Measurements from ENCODE around the gene CHD2. TPM values are rescaled to one million over a fixed set of nuclear protein-coding genes. Genes with fewer than 3 reads are reported as not detected.

CHD2 gene
- total RNA-seq, 4 donors from 2014 or later: 26.9 to 55.5 (median 33.7) TPM

DNA sequence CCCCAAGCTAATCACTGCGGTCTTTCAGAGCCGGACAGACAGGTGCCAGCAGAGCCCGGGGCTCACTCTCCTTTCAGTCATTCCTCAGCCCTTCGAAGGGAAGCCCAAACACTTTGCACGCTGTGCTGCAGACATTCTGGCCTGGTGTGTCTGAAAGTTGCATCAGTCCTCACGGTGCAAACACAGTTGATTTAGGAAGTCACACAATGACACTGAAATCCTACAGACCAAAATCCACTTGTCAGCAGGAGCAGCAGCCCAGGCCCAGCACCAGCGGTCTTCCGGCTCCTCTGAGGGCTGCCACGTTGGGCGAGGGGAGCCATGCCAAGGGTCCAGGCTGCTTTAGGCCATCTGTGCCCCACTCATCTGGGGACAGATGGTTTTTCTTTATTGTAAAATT, 127.3 kb downstream of the CHD2 start:
- TF ChIP-seq, protein P1, sequence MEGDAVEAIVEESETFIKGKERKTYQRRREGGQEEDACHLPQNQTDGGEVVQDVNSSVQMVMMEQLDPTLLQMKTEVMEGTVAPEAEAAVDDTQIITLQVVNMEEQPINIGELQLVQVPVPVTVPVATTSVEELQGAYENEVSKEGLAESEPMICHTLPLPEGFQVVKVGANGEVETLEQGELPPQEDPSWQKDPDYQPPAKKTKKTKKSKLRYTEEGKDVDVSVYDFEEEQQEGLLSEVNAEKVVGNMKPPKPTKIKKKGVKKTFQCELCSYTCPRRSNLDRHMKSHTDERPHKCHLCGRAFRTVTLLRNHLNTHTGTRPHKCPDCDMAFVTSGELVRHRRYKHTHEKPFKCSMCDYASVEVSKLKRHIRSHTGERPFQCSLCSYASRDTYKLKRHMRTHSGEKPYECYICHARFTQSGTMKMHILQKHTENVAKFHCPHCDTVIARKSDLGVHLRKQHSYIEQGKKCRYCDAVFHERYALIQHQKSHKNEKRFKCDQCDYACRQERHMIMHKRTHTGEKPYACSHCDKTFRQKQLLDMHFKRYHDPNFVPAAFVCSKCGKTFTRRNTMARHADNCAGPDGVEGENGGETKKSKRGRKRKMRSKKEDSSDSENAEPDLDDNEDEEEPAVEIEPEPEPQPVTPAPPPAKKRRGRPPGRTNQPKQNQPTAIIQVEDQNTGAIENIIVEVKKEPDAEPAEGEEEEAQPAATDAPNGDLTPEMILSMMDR (IDR thresholded peaks at IDR 0.05 in 4 of 5, conservative IDR thresholded peaks at IDR 0.05 in 1 of 5): no peak
- TF ChIP-seq POLR2A (IDR thresholded peaks at IDR 0.05): no peak
- H3K4me3 ChIP-seq: no peak overlapping the region
- H3K27me3 ChIP-seq: no peaks in the 10 kb centered on the region
- peak overlapping the region; percentile 89 to 94 (median 91) for H3K27ac ChIP-seq
- no peaks in the 10 kb centered on the region for H3K9me3 ChIP-seq
- ATAC-seq: peak in 1 of 2 donors; percentile 6
- intact Hi-C loops (cut with DNase I; ENCODE audit: low total_unique reads): no loop called here
- peaks cover 0 to 38% of the 10 kb centered on the region in 2 donors for H3K36me3 ChIP-seq
- in situ Hi-C loops (cut with MboI; ENCODE audit: low sequenced_read_pairs in 4 of 4): loop anchor here in 3 of 4 donors (5.0 to 25.0 kb wide), 3 partner anchors 960 to 1285 kb away; no protein-coding TSS in a partner anchor
- DNase-seq: peak in 1 of 2 donors; percentile 56
- H3K4me1 ChIP-seq: peaks cover 58 to 59% of the 10 kb centered on the region in 2 donors

DNA sequence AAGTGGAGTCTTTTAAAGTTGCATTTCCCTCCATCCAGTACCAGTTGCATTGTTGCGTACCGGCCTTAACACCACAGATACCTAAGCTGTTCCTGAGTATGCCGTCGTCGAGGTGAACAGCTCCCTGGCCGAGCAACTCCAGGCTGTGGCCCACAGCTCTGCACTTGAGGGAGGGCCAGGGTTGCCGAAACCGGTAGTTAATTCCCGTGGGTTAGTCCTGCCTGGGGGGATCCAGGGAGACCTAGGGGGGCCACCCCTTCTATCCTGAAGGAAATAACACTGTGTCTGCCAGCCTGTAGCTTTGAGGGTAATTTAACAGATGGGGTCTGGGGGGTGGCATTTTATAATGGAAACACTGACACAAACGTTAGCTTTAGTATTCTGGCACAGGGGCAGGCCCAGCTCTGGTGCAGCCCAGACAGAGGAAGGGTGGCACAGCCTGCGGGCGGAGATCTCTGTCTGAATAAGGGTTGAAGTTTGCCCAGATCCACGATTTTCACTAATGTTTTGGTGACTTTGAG, 128.0 kb downstream of the CHD2 start:
- intact Hi-C loops (cut with DNase I; ENCODE audit: low total_unique reads): loop anchor here (2.0 kb wide), 3 partner anchors 39 to 223 kb away; no protein-coding TSS in a partner anchor
- DNase-seq: peak in 1 of 2 donors; percentile 60

DNA sequence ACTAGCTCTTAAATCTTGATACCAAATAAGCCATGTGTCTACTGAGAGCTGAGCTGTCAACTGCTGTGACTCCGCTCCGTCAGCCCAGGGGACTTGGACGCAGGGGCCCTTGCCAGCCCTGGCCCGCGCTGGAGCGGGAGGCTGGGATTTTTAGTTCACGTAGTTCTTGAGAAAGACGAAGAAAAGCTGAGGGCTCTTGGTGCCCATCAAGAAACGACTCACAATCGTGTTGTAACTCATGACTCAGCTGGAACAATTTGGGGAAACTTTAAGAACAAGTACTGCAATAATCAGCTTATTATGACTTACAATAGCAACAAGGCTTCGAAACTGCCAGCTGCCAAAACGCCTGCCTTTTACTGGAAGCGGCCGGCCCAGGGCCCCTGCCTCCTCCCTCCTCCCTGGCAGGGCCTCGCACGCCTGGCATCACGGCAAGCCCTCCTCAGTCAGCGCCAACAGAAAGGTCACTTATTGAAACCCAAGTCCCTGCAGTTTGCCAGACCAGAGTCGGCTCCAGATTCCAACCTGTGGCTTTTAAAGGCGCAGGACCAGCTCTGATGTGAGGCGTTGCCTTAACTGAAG, 128.6 kb downstream of the CHD2 start:
- H3K36me3 ChIP-seq: peaks cover 0 to 26% of the 10 kb centered on the region in 2 donors
- peak; percentile 81 to 95 for DNase-seq
- peak; percentile 58 to 61 for ATAC-seq
- no peaks in the 10 kb centered on the region for H3K9me3 ChIP-seq
- no peaks in the 10 kb centered on the region for H3K27me3 ChIP-seq
- intact Hi-C loops (cut with DNase I; ENCODE audit: low total_unique reads) (loop anchor here (2.0 kb wide), 3 partner anchors 38 to 224 kb away; no protein-coding TSS in a partner anchor), in situ Hi-C loops (cut with MboI; ENCODE audit: low sequenced_read_pairs in 4 of 4) (loop anchor here in 3 of 4 donors (5.0 to 25.0 kb wide), 3 partner anchors 959 to 1284 kb away; no protein-coding TSS in a partner anchor)
- peak; percentile 21 to 35 for TF ChIP-seq POLR2A (IDR thresholded peaks at IDR 0.05)
- TF ChIP-seq, protein P1 (IDR thresholded peaks at IDR 0.05 in 4 of 5, conservative IDR thresholded peaks at IDR 0.05 in 1 of 5): no peak
- H3K4me1 ChIP-seq: peaks cover 58 to 59% of the 10 kb centered on the region in 2 donors
- H3K4me3 ChIP-seq: peak overlapping the region; percentile 24 to 32 (median 26)
- peak overlapping the region; percentile 89 to 94 (median 91) for H3K27ac ChIP-seq

More for the DNA sequence above, 128.0 kb downstream of the CHD2 start:
- Histone ChIP-seq H3K27ac (peak overlapping the region; percentile 89 to 94 (median 91)), H3K36me3 (peaks cover 0 to 31% of the 10 kb centered on the region in 2 donors), H3K9me3 (no peaks in the 10 kb centered on the region), H3K4me1 (peaks cover 58 to 59% of the 10 kb centered on the region in 2 donors), H3K4me3 (peak overlapping the region; percentile 24 to 32 (median 26)), H3K27me3 (no peaks in the 10 kb centered on the region)
- in situ Hi-C loops (cut with MboI; ENCODE audit: low sequenced_read_pairs in 4 of 4): loop anchor here in 3 of 4 donors (5.0 to 25.0 kb wide), 3 partner anchors 959 to 1284 kb away; no protein-coding TSS in a partner anchor
- no peak for TF ChIP-seq POLR2A (IDR thresholded peaks at IDR 0.05)
- TF ChIP-seq, protein P1 (IDR thresholded peaks at IDR 0.05 in 4 of 5, conservative IDR thresholded peaks at IDR 0.05 in 1 of 5): no peak
- peak in 1 of 2 donors; percentile 5 for ATAC-seq

DNA sequence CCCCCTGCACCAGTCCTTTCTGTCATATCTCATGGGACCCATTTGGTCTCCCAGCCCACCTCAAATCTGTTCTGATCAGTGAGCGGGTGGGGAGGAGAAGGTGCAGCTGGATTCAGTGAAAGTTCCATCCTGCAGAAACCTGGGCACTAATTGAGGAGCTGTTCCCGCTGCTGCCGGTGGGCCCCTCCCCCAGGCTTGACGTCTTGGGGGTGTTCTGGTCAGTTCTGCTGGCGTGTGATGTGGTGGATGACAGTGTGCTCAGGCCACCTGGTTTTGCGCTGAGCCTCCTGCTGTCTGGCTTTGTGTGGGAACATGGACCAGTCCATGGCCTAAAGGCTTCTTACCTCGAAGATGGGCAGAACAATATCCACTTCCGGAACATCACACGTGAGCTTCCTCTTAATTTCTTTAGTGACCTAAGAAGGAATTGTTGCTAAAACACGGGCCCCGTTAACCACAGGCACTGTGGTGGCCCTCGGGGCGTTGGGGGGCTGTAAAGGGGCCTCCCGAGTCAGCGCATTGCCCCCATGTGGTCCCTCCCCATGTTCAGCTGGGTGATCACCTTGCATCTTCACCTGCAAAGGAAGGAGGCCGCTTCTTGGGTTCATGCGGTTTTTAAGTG, 129.2 kb downstream of the CHD2 start:
- peak overlapping the region in 3 of 4 donors; percentile 26 to 32 (median 27) for H3K4me3 ChIP-seq
- in situ Hi-C loops (cut with MboI; ENCODE audit: low sequenced_read_pairs in 4 of 4): loop anchor here in 3 of 4 donors (5.0 to 25.0 kb wide), 3 partner anchors 958 to 1283 kb away; no protein-coding TSS in a partner anchor

More for the DNA sequence above, 129.2 kb downstream of the CHD2 start:
- H3K9me3 ChIP-seq: no peaks in the 10 kb centered on the region
- ATAC-seq (peak; percentile 11 to 18), DNase-seq (peak in 1 of 2 donors; percentile 75)
- peaks cover 0 to 20% of the 10 kb centered on the region in 2 donors for H3K36me3 ChIP-seq
- peaks cover 58 to 59% of the 10 kb centered on the region in 2 donors for H3K4me1 ChIP-seq
- no peaks in the 10 kb centered on the region for H3K27me3 ChIP-seq
- intact Hi-C loops (cut with DNase I; ENCODE audit: low total_unique reads): loop anchor here (2.0 kb wide), 3 partner anchors 37 to 225 kb away; no protein-coding TSS in a partner anchor
- peak overlapping the region; percentile 89 to 94 (median 91) for H3K27ac ChIP-seq
- no peak for TF ChIP-seq POLR2A (IDR thresholded peaks at IDR 0.05)
- TF ChIP-seq, protein P1 (IDR thresholded peaks at IDR 0.05 in 4 of 5, conservative IDR thresholded peaks at IDR 0.05 in 1 of 5): no peak
